Cardiac atrium fibroblast (primary cell): ENCODE data around the gene EIF2B4. TPM values are rescaled to one million over a fixed set of nuclear protein-coding genes. Genes with fewer than 3 reads are reported as not detected.

Experiments used
- total RNA-seq: library from RNA; depleted of rRNA; stranded (reverse); fragments of >200 nt; gene quantifications from 2 replicates; pipeline ENCODE4 v1.2.3, GENCODE V29; 2015

Gene EIF2B4
- total RNA-seq = 29.2 and 31.3 TPM in 2 replicates

DNA sequence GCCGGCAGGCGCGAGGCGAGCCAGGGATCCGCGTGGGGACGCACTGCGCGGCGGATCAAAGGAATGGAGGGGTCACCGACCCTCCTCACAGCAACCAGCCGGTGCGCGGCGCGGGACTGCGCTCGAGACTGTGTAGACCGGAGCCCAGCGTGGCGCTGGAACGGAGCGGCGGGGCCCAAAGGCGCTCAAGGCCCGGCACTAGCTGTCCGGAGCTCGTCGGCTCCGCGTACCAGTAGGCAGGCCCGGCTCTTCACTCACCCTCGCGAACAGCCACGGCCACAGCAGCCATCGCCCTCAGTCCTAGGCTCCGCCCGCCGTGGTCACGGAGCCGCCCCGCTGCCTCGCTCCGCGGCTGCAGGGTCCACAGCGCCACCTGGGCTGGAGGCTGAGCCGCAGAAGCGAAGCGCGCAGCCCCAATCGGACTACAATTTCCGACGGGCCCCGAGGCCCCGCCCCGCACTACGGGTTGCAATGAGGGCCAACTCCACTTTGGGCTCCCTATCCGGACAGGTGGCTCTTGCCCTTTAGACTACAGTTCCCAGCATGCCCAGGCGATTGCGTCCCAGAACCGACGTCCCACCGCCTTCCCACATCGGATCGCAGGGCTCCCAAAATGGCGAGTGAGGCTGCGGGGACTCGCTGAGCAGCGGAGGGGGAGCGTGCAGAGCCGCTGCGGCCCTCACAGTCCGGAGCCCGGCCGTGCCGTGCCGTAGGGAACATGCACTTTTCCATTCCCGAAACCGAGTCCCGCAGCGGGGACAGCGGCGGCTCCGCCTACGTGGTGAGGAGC is at the start of gene EIF2B4, which contains the start of gene SNX17:
TSS of gene EIF2B4 (minus strand) at position 313 of the 790 bp plus-strand sequence. CDS start at position 289, 24 bp downstream.
TSS of gene SNX17 (plus strand) at position 591 of the 790 bp plus-strand sequence. CDS start at position 719, 128 bp downstream.

DNA sequence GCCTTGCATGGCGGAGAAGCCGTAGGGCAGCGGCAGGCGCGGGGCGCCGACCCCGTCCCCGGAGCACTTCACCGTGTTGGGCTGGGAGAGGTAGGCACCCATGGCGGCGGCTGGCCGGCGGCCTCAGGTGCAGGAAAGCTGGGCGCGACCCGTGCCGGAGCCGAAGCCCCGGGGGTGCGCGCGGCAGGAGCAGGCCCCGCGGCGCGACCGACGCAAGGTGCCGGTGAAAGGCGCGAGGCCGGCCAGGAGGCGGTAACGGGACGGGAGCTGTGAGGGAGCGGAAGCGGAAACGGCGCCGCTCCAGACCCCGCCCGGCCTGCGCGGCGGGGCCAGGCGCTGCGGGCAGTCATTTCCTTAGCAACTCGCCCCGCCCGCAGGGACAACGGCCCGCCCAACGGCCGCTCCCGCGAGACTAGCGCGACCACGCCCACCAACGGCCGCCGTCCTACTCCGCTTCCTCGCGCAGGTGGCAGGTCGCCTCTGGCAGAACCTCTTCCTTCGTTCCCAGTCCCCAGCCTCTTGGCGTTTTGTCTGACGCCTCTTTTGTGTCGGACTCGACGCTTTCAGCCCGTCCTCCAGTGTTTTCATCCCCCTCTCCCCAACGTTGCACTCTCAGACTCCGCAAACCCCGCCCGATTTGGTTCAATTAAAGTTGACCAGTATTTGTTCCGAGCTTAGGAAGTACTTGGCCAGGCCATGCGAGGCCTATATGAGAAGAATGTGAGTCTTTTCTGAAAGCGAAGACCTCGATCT is 39.4 kb upstream of the EIF2B4 start, which contains the start of gene PPM1G:
TSS of gene PPM1G (minus strand) at position 271 of the 753 bp plus-strand sequence. CDS start at position 102, 169 bp downstream.

DNA sequence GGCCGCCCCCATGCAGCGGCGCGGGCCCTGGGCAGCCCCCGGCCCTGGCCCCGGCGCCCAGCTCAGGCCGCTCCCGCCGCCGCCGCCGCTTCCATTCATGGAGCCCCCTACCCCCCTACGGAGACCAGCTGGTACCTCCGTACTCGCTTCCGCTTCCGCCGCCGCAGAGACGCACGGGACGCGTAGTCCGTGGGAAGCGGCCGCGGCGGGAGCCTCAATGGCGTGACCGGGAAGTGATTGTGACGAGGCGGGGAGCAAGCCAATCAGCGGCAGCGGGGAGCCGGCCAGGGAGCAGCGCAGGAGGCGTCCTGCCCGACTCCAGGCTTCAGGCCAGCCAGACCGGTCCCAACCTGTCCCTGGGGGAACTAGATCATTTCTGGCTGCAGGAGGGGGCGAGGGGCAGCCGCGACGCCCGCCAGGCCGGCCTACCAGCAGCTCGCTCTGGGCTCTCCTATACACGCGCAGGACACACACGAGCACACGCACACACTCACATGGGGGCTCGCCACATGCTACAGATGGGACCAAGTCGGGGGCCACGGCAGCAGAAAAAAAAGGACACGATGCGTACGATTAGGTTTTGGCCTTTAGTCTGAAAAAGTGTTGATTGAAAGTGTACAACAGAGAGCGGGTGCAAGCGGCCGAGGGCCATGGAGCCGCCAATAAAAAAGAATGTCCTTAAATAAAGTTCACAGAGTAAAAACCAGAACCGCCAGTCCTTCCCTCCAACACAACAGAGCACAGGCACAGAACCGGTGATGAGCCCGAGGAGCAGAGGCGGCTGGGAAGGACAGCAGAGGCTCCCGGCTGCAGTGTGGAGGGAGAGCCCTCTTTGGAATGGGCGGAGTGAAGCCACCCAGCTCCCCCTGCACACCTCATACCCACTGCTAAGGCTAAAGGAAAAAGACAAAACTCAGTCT is 10.7 kb upstream of the EIF2B4 start, which contains the start of gene ZNF513:
TSS of gene ZNF513 (minus strand) at position 109 of the 920 bp plus-strand sequence. CDS start 208 bp downstream, outside the sequence.

DNA sequence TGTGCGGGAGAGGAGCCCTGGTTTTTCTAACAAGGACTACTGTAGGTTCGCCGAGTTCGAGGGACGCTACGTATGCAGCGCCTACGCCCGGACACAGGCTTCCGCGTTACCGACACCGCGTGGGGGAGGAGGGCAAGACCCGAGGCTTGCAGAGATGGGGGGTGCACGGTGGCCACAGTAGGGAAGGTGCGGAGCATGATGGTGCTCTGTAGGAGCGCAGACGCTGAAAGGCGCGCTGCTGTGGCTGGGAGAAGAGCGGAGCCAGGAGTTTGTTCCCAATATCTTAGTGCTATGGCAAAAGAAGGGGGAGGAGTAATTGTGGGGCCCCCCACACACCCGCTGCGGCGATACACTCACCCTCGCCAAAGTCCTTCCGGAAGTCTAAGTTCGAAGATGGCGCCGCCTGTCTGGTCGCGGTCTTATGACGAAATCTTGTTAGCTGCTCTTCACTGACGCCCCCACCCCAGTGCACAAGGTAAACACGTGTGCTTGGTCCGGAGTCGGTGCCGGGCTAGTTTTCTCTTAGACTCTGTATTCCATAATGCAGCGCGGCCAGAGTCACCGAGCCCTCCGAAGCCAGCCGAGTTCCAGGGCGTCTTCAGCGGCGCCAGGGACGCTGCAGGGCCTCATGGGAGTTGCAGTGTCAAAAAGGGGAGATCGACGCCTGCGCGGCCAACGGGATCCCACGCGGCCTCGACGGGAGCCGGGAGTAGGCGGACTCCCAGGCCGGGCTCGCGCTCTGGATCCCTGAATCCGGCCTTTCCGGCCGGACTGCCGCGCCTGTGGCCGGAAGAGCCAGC is 13.6 kb downstream of the EIF2B4 start, which contains the start of gene GTF3C2:
TSS of gene GTF3C2 (minus strand) at position 383 of the 800 bp plus-strand sequence. CDS start 13,210 bp downstream, outside the sequence.

DNA sequence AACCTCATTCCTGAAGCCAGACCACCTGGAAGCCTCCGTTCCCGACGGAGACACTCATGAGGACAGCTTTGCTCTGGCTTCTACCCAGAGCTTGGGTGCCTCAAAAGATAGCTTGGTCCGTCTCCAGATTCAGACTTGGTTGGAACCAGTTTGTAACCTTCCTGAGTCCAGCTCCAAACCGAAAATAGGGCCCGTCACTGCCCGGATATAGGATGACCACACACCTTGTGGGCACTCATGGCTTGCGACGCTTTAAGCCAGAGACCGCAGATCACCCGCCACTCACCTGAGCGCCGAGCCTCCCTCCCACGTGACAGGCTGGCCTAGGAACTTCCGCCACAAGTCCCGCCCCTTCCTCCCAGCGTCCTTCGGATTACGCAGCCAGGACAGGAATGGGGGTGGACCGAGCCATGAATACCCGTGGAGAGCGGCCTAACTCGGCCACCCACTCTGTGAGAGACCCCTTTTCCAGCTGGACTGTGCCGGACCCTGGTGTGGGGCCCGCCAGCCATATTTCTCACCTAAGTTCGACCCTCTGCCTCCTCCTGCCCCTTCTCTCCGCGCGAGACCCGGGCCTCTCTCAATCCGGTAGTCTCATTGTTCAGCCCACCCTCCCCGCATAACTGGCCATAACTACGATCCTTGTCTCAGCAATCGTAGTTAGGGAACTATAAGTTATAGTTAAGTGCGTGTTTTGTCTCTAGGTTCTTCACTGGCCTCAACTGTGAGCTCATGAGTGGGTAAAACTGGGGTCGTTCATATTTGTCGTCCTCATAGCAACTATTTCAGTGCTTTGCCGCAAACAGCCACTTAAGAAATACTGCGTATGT is 47.2 kb downstream of the EIF2B4 start, which contains the start of gene MPV17:
TSS of gene MPV17 (minus strand) at position 332 of the 830 bp plus-strand sequence. CDS start 580 bp downstream, outside the sequence.

Other genes starting within 250 kb of the EIF2B4 start
- gene ABHD1, start 246.5 kb downstream of the EIF2B4 start, total RNA-seq = not detected in 2 replicates
- 65.2 and 72.1 TPM in 2 replicates for gene PREB, start 235.7 kb downstream of the EIF2B4 start, total RNA-seq
- not detected in 2 replicates for gene PRR30, start 230.9 kb downstream of the EIF2B4 start, total RNA-seq
- under 0.01 TPM in 1 of 2 replicates, not detected in the other for gene TCF23, start 221.3 kb downstream of the EIF2B4 start, total RNA-seq
- gene ATRAID, start 158.3 kb downstream of the EIF2B4 start, total RNA-seq = 148 and 204 TPM in 2 replicates
- gene SLC5A6, start 158.1 kb downstream of the EIF2B4 start, total RNA-seq = 7.6 and 13.0 TPM in 2 replicates
- gene CAD, start 153.0 kb downstream of the EIF2B4 start, total RNA-seq = 22.9 and 29.3 TPM in 2 replicates
- not detected in 2 replicates for gene SLC30A3, start 107.3 kb downstream of the EIF2B4 start, total RNA-seq
- not detected in 2 replicates for gene DNAJC5G, start 94.9 kb downstream of the EIF2B4 start, total RNA-seq
- gene TRIM54, start 87.9 kb downstream of the EIF2B4 start, total RNA-seq = not detected in 2 replicates
- 1.3 and 4.5 TPM in 2 replicates for gene UCN, start 61.9 kb downstream of the EIF2B4 start, total RNA-seq
- gene MPV17, start 47.2 kb downstream of the EIF2B4 start, total RNA-seq = 69.1 and 102 TPM in 2 replicates
- 31.6 and 44.4 TPM in 2 replicates for gene GTF3C2, start 13.6 kb downstream of the EIF2B4 start, total RNA-seq
- 148 and 159 TPM in 2 replicates for gene SNX17, start 278 bp upstream of the EIF2B4 start, total RNA-seq
- gene ZNF513, start 10.4 kb upstream of the EIF2B4 start, total RNA-seq = 4.0 and 6.2 TPM in 2 replicates
- 54.6 and 54.7 TPM in 2 replicates for gene PPM1G, start 39.3 kb upstream of the EIF2B4 start, total RNA-seq
- 75.3 and 91.5 TPM in 2 replicates for gene NRBP1, start 58.3 kb upstream of the EIF2B4 start, total RNA-seq
- gene KRTCAP3, start 72.0 kb upstream of the EIF2B4 start, total RNA-seq = 0.97 TPM in 1 of 2 replicates, not detected in the other
- gene IFT172, start 119.4 kb upstream of the EIF2B4 start, total RNA-seq = 17.9 and 35.2 TPM in 2 replicates
- gene FNDC4, start 124.9 kb upstream of the EIF2B4 start, total RNA-seq = 12.8 and 15.6 TPM in 2 replicates
- gene GCKR, start 126.5 kb upstream of the EIF2B4 start, total RNA-seq = 0.32 TPM in 1 of 2 replicates, not detected in the other
- 14.6 and 17.1 TPM in 2 replicates for gene ZNF512, start 212.7 kb upstream of the EIF2B4 start, total RNA-seq